ENCODE data around the gene C20orf96. TPM values are rescaled to one million over a fixed set of nuclear protein-coding genes. Genes with fewer than 3 reads are reported as not detected.

The C20orf96 gene
- polyA plus RNA-seq, 3 donors = 36.9 to 45.0 (median 41.6) TPM

DNA sequence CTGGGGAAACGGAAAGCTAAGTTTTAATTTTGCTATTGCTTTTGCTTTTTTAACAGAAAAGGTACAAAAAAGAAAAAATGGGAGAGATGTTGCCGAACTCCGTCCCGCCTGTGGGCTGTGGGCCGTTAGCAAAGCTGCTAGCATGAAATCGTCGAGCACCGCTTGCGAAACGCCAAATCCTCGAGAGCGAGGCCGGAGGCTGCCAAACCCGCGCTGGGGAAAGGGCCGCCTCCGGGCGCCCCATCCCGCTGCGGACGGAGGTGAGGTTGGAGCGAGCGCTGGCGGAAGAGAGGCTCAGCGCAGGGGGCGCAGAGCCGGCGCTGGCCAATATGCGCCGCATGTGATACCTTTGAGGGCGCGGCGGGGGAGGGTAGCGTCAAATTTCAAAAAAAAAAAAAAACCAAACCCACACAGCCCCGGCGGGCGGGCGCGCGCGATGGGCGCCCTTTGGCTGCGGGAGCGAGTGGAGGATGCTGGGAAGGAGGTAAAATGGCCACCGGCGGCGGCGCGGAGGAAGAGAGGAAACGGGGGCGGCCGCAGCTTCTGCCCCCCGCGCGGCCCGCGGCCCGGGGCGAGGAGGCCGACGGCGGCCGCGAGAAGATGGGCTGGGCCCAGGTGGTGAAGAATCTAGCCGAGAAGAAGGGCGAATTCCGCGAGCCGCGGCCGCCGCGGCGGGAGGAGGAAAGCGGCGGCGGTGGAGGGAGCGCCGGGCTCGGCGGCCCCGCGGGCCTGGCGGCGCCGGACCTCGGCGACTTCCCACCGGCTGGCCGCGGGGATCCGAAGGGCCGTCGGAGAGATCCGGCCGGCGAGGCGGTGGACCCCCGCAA, 6.8 kb upstream of the C20orf96 start, which contains the start of gene ZCCHC3:
TSS of gene ZCCHC3 (plus strand) at position 473 of the 827 bp plus-strand sequence. CDS start at position 490, 17 bp downstream.
- peak; percentile 84 to 94 (median 89) for DNase-seq (ENCODE audit: extremely low read depth in 1 of 11, low read depth in 9 of 11, low spot score in 4 of 11)

DNA sequence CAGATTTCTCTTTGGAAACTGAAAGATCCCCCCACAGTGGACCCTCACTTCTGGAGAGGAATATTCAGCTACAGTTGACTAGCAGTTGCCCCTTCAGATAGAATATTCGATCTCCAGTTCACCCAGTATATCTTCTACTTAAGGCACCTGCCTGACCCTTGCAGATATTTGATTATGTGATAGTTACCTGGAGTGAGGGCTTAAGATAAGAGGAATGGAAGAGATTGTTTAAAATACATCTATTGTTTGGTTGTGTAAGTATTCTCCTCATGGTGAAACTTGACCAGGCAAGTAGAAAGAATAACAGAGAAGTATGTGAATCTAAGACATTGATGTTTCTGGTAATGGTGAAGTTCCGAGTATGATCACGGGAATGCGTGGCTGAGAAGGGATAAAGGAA, 5.3 kb upstream of the C20orf96 start:
- DNase-seq (ENCODE audit: extremely low read depth in 1 of 11, low read depth in 9 of 11, low spot score in 4 of 11) = no peak

DNA sequence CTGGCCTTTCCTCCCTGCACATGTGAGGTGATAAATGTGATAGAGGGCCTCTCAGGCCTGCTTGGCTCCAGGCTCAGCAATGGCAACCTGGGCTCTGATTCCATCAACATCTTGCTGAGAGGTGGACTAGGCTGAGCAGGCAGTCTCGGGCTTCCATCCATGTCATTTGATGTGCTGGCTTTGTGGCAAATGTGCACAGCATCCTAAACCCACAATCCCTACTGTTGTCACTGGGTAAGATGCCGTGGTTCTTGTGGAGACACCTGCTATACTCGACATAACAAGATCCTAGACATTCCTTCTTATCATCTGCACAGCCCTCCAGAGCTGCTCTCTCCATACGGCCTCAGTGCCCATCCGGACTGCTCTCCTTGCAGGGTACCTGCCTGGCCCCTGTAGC, 4.1 kb upstream of the C20orf96 start:
- no peak for DNase-seq (ENCODE audit: extremely low read depth in 1 of 11, low read depth in 9 of 11, low spot score in 4 of 11)

DNA sequence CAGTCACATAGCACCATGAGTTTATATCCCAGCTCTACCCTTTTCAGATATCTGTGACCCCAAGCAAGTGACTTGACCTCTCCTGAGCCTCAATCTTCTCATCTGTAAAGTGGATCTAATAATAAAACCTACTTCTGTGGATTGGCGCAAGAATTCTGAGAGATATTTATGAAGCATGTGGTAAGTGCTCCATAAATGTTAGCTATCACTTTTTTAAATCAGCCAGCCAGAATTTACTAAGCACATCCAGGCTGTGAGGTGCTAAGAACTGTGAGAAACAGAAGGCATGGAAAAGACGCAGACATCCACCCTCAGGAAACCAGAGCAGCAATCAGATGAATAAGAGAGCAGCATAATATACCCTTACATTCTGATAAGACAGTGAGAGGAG, 862 bp downstream of the C20orf96 start:
- DNase-seq (ENCODE audit: extremely low read depth in 1 of 11, low read depth in 9 of 11, low spot score in 4 of 11) = no peak

DNA sequence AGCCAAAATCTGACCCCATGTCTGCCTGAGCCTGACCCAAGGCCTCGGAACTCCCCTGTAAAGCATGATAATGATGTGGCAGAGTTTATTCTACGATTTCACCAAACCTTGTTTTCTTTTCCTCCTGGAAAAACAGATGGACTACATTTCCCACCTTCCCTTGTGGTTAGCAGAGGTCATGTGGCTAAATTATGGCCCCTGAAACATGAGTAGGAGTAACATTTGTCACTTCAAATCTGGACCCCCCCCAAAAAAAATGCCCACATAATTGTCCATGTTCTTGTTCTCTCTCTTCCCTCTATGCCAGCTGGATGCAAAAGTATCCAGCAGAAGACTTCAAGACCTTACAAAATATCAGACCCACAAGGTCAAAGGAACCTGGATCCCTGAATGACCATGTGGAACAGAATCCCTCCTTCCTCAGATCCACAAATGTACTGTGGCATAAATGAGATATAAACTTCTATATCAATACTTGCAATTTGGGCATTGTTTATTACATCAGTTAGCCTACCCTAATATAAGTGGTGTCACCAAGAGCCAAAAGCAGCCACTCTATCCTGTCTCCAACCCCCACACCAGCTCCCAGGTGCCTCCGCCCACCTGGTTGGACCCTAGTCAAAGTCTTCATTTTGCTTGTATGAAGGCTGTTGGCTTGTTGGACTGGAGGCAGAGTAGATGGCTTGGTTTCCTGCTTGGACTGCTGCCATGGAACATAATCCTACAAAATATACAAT, 1.4 kb downstream of the C20orf96 start:
- no peak for DNase-seq (ENCODE audit: extremely low read depth in 1 of 11, low read depth in 9 of 11, low spot score in 4 of 11)

DNA sequence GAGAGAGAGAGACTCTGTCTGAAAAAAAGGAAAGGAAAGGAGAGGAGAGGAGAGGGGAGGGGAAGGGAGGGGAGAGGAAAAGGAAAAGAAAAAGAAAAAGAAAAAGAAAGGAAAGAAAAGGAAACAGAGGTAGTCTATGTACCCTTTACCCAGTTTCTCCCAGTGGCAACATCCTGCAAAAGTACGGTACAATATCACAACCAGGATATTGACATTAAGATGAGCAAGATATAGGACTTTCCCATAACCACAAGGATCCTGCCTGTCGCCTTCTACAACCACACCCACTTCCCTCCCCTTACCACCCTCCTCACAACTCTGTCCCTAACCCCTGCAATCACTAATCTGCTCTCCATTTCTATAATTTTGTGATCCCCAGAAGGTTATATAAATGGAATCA, 4.0 kb downstream of the C20orf96 start:
- DNase-seq (ENCODE audit: extremely low read depth in 1 of 11, low read depth in 9 of 11, low spot score in 4 of 11) = no peak

DNA sequence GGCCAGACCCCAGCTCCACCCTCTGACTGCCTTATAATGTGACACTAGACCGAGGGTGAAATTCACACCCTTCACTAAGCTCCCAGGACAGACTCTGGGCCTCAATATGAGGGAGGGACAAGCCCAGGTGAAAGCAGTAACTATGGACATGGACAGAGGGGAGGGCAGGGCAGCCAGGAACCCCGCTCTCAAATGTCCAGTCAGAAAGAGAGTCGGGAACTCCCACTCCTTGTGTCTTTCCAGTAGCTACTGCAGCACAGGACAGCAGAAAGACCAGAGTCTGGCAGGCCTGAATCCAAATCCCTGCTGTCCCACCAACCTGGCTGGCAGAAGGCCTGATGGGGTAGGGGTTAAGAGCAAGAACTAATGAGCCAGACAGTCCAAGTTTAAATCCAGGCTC, 6.4 kb downstream of the C20orf96 start:
- no peak for DNase-seq (ENCODE audit: extremely low read depth in 1 of 11, low read depth in 9 of 11, low spot score in 4 of 11)

DNA sequence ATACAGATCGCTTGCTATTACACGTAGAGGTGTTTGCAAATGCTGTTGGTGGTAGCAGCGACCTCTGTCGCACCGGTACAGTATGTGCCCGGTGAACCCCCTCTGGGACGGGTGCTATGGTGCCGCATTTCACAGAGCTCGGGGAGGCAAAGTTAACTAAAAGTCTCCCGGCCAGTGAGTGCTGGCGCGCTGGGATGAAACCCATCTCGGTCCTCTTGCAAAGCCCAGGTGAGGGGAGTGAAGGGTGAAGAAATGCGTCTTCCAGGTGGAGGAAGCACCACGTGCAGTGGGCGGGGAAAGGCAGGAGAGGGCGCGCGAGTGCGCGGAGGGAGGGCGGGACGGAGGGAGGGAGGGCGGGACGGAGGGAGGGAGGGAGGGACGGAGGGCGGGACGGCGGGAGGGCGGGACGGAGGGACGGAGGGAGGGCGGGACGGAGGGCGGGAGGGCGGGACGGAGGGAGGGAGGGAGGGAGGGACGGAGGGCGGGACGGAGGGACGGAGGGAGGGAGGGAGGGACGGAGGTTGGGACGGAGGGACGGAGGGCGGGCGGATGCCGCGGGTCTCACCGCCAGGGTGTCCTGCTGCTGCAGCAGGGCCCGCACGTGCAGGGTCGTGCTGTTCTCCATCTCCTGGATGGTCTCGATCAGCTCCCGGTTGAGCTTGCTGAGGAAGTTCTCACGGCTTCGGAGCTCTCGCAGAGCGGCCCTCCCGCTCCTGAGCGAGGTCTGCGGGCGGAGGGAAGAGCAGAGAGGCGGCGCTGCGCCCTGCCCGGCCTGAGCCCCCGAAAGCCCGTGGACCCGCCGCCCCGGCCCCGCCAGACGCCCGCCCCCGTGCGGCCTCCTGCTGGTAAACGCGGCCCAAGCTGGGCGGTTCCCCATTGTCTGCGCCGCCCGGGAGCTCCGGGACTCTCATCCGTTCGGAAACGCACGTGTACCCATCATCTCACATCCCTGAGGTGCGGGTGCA, 11.7 kb downstream of the C20orf96 start:
- no peak for DNase-seq (ENCODE audit: extremely low read depth in 1 of 11, low read depth in 9 of 11, low spot score in 4 of 11)

DNA sequence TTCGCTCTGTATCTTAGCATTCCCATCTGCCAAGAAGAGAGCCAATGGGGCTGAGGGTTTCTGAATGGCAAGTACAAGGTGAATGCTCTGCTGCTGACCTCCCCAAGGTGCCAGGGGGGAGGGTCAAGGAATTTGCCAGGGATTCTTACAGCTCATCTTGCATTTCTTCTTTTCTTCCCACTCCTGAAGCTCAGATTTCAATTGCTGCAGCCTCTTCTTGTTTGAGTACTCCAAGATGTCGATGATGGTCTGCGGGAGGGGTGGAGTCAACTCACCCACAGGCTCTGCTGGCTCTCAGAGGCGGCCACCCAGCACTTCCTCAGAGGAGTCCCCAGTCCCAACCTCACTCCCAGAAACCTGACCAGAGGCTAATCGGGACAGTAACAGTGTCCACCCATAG, 12.4 kb downstream of the C20orf96 start:
- DNase-seq (ENCODE audit: extremely low read depth in 1 of 11, low read depth in 9 of 11, low spot score in 4 of 11) = no peak

DNA sequence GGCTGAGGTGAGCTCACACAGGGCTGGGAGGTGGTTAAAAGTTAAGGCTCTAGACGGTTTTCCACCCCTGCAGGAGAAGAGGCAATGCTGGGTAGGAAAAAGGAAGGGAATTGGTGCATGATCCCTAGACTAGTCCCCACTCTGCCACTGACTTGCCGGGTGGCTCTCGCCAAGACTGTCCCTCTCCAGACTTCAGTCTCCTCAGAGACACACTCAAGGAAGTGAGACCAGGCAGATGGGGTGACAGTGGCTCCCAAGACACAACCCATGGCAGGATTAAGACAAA, 13.1 kb downstream of the C20orf96 start:
- no peak for DNase-seq (ENCODE audit: extremely low read depth in 1 of 11, low read depth in 9 of 11, low spot score in 4 of 11)

DNA sequence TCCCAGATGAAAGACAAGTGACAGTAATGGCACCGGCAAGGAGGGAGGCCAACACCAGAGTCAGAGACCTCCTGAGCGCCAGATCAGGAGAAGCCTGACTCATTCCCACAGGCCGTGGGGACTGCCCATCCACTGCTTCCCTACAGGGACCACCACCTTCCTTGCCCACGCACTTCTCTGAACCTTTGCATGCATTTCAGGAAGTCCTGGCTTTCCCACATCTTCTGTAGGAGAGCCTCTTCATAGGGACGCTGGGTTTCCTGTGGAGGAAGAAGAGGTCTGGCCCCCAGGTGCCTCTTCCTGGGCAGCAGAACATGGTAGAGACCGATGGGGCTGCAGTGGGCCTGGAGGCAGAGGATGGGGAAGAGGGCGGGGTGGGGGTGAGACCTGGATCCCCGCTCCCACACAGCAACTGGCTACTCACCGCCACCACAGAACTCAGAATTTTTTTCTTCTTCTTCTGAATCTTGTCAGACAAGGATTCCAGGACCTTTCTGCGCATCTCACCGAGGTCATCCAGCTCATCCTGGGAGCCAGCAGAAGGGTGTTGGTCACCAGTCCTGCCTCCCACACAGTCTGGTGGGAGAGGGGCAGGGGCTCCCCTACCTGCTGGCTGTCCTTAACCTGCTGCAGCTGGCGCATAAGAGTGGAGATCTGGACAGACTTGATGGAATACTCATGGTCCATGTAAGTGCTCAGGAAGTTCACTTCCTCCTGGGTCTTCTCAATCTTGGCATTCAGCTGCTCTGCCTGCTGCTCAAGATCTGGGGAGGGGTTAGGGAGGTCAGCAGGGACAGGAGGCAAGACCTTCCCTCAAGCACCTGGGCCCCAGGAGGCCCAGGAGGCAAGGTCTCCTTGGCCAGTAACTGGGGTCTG, 13.7 kb downstream of the C20orf96 start:
- no peak for DNase-seq (ENCODE audit: extremely low read depth in 1 of 11, low read depth in 9 of 11, low spot score in 4 of 11)

DNA sequence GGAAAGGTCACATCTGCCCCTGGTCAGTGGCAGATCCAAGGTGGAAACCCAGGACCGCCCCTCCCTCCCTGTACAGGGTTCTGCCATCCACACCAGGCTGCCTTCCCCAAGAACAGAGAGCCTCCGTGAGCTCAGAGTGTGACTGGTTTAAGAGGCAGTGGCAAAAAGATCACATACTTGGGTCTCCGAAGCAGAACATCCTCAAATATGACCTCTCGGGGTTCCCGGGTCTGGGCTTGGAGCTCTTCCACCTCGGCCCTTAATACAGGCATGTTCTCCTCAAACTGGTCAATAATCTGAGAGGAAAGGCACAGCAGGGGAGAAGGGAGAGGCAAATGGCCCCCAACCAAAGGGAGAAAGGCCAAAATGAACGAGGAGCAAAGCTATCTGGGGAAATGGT, 14.8 kb downstream of the C20orf96 start:
- DNase-seq (ENCODE audit: extremely low read depth in 1 of 11, low read depth in 9 of 11, low spot score in 4 of 11) = no peak

DNA sequence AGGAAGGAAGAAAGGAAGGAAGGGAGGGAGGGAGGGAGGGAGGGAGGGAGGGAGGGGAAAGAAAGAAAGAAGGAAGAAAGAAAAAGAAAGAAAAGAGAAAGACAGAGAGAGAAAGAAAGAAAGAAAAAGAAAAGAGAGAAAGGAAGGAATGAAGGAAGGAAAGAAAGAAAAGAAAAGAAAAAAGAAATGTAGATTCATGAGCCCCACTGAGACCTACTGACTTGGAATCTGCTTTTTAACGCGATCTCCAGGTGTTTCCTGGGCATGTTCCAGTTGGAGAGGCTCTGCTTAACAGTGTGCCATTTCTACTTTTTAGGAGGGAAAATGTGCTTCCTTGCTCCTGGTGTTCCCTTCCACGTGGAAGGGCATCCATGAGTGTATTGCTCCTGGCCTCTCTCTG, 16.7 kb downstream of the C20orf96 start:
- DNase-seq (ENCODE audit: extremely low read depth in 1 of 11, low read depth in 9 of 11, low spot score in 4 of 11) = no peak

DNA sequence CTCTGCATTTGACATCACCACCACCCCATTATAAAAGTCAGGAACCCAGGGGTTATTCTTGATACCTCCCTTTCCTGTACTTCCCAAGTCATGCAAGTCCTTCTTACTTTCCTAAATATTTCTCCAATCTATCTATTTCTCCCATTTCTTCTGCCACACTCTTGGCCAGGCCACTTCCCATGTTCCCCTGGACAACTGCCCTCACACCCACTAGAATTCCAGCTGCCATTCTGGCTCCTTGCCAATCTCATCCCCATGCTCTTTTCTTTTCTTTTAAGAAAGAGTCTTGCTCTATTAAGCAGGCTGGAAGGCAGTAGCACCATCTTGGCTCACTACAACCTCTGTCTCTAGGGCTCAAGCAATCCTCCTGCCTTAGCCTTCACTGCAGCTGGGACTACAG, 17.8 kb downstream of the C20orf96 start:
- no peak for DNase-seq (ENCODE audit: extremely low read depth in 1 of 11, low read depth in 9 of 11, low spot score in 4 of 11)

DNA sequence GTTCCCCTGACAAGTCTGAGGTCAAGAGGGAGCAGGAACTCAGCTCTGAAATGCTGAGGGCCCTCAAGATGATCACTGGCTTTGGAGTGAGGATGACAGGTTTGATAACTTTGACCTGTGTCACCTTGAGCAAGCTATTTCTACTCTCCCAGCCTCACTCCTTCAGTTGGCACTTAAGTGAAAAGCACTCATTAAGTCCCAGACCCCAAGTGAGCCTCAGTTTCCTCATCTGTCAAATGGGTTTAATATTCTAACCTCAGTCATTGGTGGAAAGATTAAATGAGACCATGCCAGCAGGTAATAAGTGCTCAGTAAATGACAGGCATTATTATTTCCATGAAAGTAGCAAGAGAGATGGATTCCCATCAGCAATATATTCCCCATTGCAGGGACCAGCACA, 19.0 kb downstream of the C20orf96 start:
- DNase-seq (ENCODE audit: extremely low read depth in 1 of 11, low read depth in 9 of 11, low spot score in 4 of 11) = no peak

DNA sequence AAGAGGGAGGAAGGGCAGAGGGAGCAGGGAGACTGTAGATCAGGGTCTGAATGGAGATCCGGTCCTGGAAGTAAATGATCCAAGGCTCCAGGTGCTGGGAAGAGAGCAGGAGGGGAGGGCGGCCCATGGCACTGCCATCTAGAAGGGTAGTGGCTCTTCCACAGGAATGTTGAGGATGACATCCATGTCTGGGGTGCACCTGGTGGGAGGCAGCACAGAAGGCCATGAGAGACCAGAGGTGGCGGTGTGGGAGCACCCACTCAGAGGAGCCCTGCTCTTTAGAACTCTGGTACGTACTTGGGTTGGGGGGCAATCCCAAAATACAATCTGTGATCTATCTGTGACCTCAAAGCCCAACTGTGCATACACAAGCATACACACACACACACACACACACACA, 19.5 kb downstream of the C20orf96 start:
- no peak for DNase-seq (ENCODE audit: extremely low read depth in 1 of 11, low read depth in 9 of 11, low spot score in 4 of 11)

DNA sequence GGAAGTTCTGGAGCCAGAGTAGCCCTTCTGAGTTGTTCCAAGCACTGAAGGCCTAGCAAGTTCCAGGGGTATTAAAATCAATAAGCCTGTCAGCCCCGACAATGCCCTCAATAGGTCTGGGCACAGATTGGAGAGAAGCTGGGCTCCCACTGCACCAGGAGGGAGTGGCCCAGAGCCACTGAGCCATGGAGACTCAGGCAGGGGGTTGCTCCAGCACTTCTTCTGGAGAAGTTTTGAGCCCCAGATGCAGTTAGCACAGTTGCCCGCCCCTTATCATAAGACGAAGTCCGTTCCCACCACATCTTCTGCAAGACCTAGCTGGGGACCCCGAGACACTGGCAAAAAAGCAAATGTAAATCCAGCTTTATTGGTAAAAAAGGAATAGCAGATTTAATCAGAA, 20.0 kb downstream of the C20orf96 start:
- no peak for DNase-seq (ENCODE audit: extremely low read depth in 1 of 11, low read depth in 9 of 11, low spot score in 4 of 11)

All from renal cortex interstitium (tissue), 11 donors.